ENCODE results near the gene CMIP.

- TF ChIP-seq CTCF (IDR thresholded peaks at IDR 0.05; ENCODE audit: insufficient read depth, low read length, poor library complexity, severe bottlenecking): no peak
- no peak for TF ChIP-seq EZH2phosphoT487 (conservative IDR thresholded peaks at IDR 0.05; ENCODE audit: low read length)
Measured at GRCh38 chr16:81710044-81710443, 265.4 kb downstream of the CMIP start.
